DND-41 (cell line): Measurements from ENCODE around the gene GPR156.
A peak's percentile ranks its signal among the peaks of the same experiment; 100 is the strongest.

Source experiments
- ATAC-seq: fragments of 200-7000 bp; cut with Tn5 transposase; 3 replicates; pipeline ENCODE4 v1.9.1; 2021; ENCODE audit warnings: low read depth; ENCODE audit not compliant: insufficient read depth
- DNase-seq: peaks from one replicate; pipeline ENCODE4 v3.0.0-alpha.2; 2020
- H2AFZ ChIP-seq: 2 replicates; pipeline ENCODE4 v1.6.0; 2012; ENCODE audit warnings: low read depth, low read length
- H3K27ac ChIP-seq: 2 replicates; pipeline ENCODE4 v1.5.1; 2012; ENCODE audit warnings: low read length, inconsistent platforms
- H3K27me3 ChIP-seq: fragments of 200-600 bp; sonication (generic); 2 replicates; pipeline ENCODE4 v1.6.0; 2012; ENCODE audit warnings: low read length, mild to moderate bottlenecking, inconsistent platforms; ENCODE audit not compliant: insufficient read depth, poor library complexity
- H3K36me3 ChIP-seq: 2 replicates; pipeline ENCODE4 v1.5.1; 2012; ENCODE audit warnings: low read length, inconsistent platforms; ENCODE audit not compliant: insufficient read depth
- H3K4me1 ChIP-seq: 2 replicates; pipeline ENCODE4 v1.5.1; 2012; ENCODE audit warnings: mild to moderate bottlenecking, low read length; ENCODE audit not compliant: insufficient read depth
- H3K4me2 ChIP-seq: 2 replicates; pipeline ENCODE4 v1.6.0; 2012; ENCODE audit warnings: mild to moderate bottlenecking, moderate library complexity, low read length, inconsistent platforms; ENCODE audit not compliant: insufficient read depth
- H3K4me3 ChIP-seq, 2 experiments: fragments of 200-600 bp in 1 of 2; shearing (Covaris generic) in 1 of 2; 2 replicates each; pipeline ENCODE4 v1.5.1; 2012 to 2016; ENCODE audit warnings: inconsistent platforms in 2 of 2, low read length in 2 of 2, mild to moderate bottlenecking in 2 of 2, low read depth in 1 of 2, moderate library complexity in 1 of 2
- H3K79me2 ChIP-seq: 2 replicates; pipeline ENCODE4 v1.6.0; 2012; ENCODE audit warnings: low read length, inconsistent platforms; ENCODE audit not compliant: insufficient read depth
- H3K9ac ChIP-seq: 2 replicates; pipeline ENCODE4 v1.6.0; 2012; ENCODE audit warnings: low read depth, mild to moderate bottlenecking, inconsistent platforms, low read length, moderate library complexity
- H3K9me3 ChIP-seq: 2 replicates; pipeline ENCODE4 v1.5.1; 2012; ENCODE audit warnings: low read length, moderate library complexity, mild to moderate bottlenecking, inconsistent platforms; ENCODE audit not compliant: insufficient read depth, severe bottlenecking
- H4K20me1 ChIP-seq: 2 replicates; pipeline ENCODE4 v1.6.0; 2012; ENCODE audit warnings: low read length; ENCODE audit not compliant: insufficient read depth
- CTCF ChIP-seq: IDR thresholded peaks from 2 replicates; pipeline ENCODE4 v1.5.1; 2012; ENCODE audit warnings: borderline replicate concordance, low read length, moderate library complexity, mild to moderate bottlenecking; ENCODE audit not compliant: poor library complexity, severe bottlenecking; ENCODE audit errors: extremely low read depth
- EZH2 ChIP-seq: IDR thresholded peaks from 3 replicates; pipeline ENCODE4 v1.6.1; 2012; ENCODE audit warnings: borderline replicate concordance, low read depth, mild to moderate bottlenecking, moderate library complexity, low read length, inconsistent platforms; ENCODE audit not compliant: severe bottlenecking

GPR156 gene

GRCh38 chr3:120182613-120183511 is 102.2 kb downstream of the GPR156 start:
- no peak overlapping the region for H3K4me3 ChIP-seq
- peak; percentile 24 for DNase-seq
- H3K36me3 ChIP-seq = no peaks in the 10 kb centered on the region
- 0 out of 3 replicates have a peak, but pooled peaks have one; percentile 49 for ATAC-seq
- H3K9ac ChIP-seq = no peak overlapping the region
- H4K20me1 ChIP-seq = no peaks in the 10 kb centered on the region
- H3K27me3 ChIP-seq = no peaks in the 10 kb centered on the region
- no peaks in the 10 kb centered on the region for H3K9me3 ChIP-seq
- no peak overlapping the region for H3K4me2 ChIP-seq
- no peaks in the 10 kb centered on the region for H3K4me1 ChIP-seq
- H3K79me2 ChIP-seq = no peaks in the 10 kb centered on the region
- TF ChIP-seq EZH2 (no peak), CTCF (peak; percentile 50)
- H3K27ac ChIP-seq = no peak overlapping the region
- no peak overlapping the region for H2AFZ ChIP-seq

GRCh38 chr3:120181632-120182031 is 103.4 kb downstream of the GPR156 start:
- no peak overlapping the region for H2AFZ ChIP-seq
- ATAC-seq = peak; percentile 27; the same call in 1 of the 3 replicates
- no peak overlapping the region for H3K4me3 ChIP-seq
- H3K9me3 ChIP-seq = no peaks in the 10 kb centered on the region
- no peak overlapping the region for H3K4me2 ChIP-seq
- peak; percentile 21 for TF ChIP-seq CTCF
- TF ChIP-seq EZH2 = no peak
- no peaks in the 10 kb centered on the region for H3K4me1 ChIP-seq
- no peaks in the 10 kb centered on the region for H4K20me1 ChIP-seq
- H3K36me3 ChIP-seq = no peaks in the 10 kb centered on the region
- no peak overlapping the region for H3K27ac ChIP-seq
- H3K79me2 ChIP-seq = no peaks in the 10 kb centered on the region
- DNase-seq = no peak
- H3K9ac ChIP-seq = no peak overlapping the region
- H3K27me3 ChIP-seq = no peaks in the 10 kb centered on the region

GRCh38 chr3:120180731-120181412 is 104.2 kb downstream of the GPR156 start:
- H3K27ac ChIP-seq = no peak overlapping the region
- no peaks in the 10 kb centered on the region for H3K79me2 ChIP-seq
- no peaks in the 10 kb centered on the region for H3K4me1 ChIP-seq
- no peak overlapping the region for H3K4me3 ChIP-seq
- no peaks in the 10 kb centered on the region for H3K36me3 ChIP-seq
- no peaks in the 10 kb centered on the region for H3K27me3 ChIP-seq
- H3K4me2 ChIP-seq = no peak overlapping the region
- no peaks in the 10 kb centered on the region for H3K9me3 ChIP-seq
- DNase-seq (no peak), ATAC-seq (no peak)
- H4K20me1 ChIP-seq = no peaks in the 10 kb centered on the region
- no peak overlapping the region for H3K9ac ChIP-seq
- TF ChIP-seq EZH2 (no peak), CTCF (no peak)
- H2AFZ ChIP-seq = no peak overlapping the region
